Measurements from ENCODE around the gene ELFN2. TPM values are rescaled to one million over a fixed set of nuclear protein-coding genes. Genes with fewer than 3 reads are reported as not detected.

ELFN2 gene
- total RNA-seq, 2 donors from 2014 or later, result 1.6 TPM; not detected in 1

DNA sequence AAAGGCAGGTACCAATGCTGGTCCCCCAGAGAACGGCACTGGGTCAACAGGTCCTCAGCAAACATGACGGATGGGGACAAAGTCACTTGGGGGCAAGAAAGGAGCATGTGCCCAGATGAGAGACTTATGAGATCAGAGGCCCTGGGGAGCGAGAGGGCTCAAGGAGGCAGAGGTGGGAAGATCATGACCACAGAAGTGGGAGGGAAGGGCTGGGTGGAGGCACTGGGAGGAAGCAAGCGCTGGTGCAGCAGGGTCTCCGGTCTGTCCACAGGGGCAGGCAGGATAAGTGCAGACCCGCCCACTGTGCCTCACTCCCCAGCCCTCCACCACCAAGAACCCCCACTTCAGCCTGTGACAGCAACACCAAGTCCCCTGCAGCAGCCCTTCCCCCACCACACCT lies 10.9 kb downstream of the ELFN2 start:
- no peak for TF ChIP-seq POLR2A (IDR thresholded peaks at IDR 0.05)
- TF ChIP-seq, protein P1, sequence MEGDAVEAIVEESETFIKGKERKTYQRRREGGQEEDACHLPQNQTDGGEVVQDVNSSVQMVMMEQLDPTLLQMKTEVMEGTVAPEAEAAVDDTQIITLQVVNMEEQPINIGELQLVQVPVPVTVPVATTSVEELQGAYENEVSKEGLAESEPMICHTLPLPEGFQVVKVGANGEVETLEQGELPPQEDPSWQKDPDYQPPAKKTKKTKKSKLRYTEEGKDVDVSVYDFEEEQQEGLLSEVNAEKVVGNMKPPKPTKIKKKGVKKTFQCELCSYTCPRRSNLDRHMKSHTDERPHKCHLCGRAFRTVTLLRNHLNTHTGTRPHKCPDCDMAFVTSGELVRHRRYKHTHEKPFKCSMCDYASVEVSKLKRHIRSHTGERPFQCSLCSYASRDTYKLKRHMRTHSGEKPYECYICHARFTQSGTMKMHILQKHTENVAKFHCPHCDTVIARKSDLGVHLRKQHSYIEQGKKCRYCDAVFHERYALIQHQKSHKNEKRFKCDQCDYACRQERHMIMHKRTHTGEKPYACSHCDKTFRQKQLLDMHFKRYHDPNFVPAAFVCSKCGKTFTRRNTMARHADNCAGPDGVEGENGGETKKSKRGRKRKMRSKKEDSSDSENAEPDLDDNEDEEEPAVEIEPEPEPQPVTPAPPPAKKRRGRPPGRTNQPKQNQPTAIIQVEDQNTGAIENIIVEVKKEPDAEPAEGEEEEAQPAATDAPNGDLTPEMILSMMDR (IDR thresholded peaks at IDR 0.05), result no peak
- no peak overlapping the region for H3K27ac ChIP-seq
- no peak for ATAC-seq
- WGBS, 2 donors, result 45 to 52% methylated on average over 6 of the region's 6 CpGs
- no peaks in the 10 kb centered on the region for H3K9me3 ChIP-seq
- no peaks in the 10 kb centered on the region for H3K36me3 ChIP-seq (replicated peaks in 1 of 2; ENCODE audit: insufficient read depth in 1 of 2, low read depth in 2 of 2)
- no peak for DNase-seq
- peaks cover 10% of the 10 kb centered on the region for H3K4me1 ChIP-seq
- H3K27me3 ChIP-seq, result peaks cover 0 to 11% of the 10 kb centered on the region in 2 donors
- H3K4me3 ChIP-seq, result no peak overlapping the region
- intact Hi-C loops (cut with DNase I), result no loop called here

DNA sequence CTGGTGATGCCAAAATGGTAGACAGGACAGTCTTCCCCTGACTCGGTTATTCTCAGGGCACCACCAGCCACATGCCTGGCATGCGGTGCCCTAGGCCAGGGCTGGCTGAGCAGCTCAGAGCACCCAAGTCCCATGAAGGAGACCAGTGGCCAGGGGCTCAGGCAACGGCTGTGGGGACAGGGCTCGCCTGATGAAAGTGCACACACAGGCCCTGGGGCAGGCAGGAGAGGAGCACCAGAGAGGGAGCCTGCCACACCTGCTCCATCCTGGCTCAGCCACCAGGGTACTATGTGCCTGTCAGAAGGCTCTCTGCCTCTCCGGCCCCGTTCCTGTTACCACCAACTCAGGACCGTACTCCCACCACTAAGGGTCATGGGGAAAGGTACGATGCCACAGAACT lies 12.1 kb downstream of the ELFN2 start:
- intact Hi-C loops (cut with DNase I), result no loop called here
- DNase-seq, result no peak
- peaks cover 0 to 7% of the 10 kb centered on the region in 2 donors for H3K27me3 ChIP-seq
- no peak for ATAC-seq
- H3K9me3 ChIP-seq, result no peaks in the 10 kb centered on the region
- peaks cover 6% of the 10 kb centered on the region for H3K4me1 ChIP-seq
- no peak overlapping the region for H3K27ac ChIP-seq
- H3K4me3 ChIP-seq, result no peak overlapping the region
- 72 to 81% methylated on average over 5 to 8 of the region's 8 CpGs for WGBS, 2 donors
- H3K36me3 ChIP-seq (replicated peaks in 1 of 2; ENCODE audit: insufficient read depth in 1 of 2, low read depth in 2 of 2), result no peaks in the 10 kb centered on the region
- TF ChIP-seq, protein P1 (IDR thresholded peaks at IDR 0.05), result no peak
- no peak for TF ChIP-seq POLR2A (IDR thresholded peaks at IDR 0.05)

DNA sequence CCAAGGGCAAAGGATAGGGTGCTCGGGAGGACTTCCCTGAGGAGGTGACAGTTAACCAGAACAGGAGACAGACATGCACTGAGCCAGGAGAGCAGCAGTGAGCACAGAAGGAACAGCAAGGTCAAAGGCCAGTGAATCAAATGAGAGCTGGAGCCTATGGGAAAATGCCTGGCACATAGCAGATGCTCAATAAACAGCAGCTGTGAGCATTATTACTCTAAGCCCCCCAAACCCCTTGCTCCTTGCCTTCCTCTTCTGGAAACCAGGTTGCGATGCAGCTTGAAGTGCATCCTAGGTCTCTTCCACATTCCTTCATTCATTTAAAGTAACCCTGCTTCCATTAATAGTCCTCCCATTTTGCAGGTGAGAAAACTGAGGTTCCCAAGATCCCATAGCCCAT lies 13.0 kb downstream of the ELFN2 start:
- TF ChIP-seq, protein P1 (IDR thresholded peaks at IDR 0.05), result no peak
- no peak for TF ChIP-seq POLR2A (IDR thresholded peaks at IDR 0.05)
- Histone ChIP-seq H3K4me1 (no peaks in the 10 kb centered on the region), H3K27ac (no peak overlapping the region), H3K27me3 (peaks cover 0 to 5% of the 10 kb centered on the region in 2 donors), H3K36me3 (replicated peaks in 1 of 2; ENCODE audit: insufficient read depth in 1 of 2, low read depth in 2 of 2) (no peaks in the 10 kb centered on the region), H3K4me3 (no peak overlapping the region), H3K9me3 (no peaks in the 10 kb centered on the region)
- WGBS, 2 donors, result 90% methylated on average over 2 of the region's 2 CpGs
- DNase-seq, result no peak
- ATAC-seq, result no peak
- intact Hi-C loops (cut with DNase I), result no loop called here

DNA sequence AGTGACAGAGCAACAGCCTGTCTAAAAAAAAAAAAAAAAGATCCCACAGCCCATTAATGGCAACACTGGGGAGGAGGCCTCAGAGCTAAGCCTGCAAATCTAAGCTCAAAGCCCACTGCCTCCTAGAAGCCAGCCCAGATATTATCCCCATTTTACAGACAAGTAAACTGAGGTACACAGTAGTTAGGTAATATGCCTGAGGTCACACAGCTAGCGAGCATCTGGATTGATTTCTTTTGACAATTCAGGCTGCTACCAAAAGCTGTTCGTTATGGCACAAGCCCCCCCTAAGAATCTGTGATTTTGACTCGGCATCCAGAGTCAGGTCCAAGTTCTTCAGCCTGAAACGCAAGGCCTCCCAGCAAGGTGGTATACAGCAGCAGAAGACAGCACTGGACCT lies 13.7 kb downstream of the ELFN2 start:
- DNase-seq, result no peak
- Histone ChIP-seq H3K27ac (no peak overlapping the region), H3K4me3 (no peak overlapping the region), H3K36me3 (replicated peaks in 1 of 2; ENCODE audit: insufficient read depth in 1 of 2, low read depth in 2 of 2) (no peaks in the 10 kb centered on the region), H3K4me1 (no peaks in the 10 kb centered on the region), H3K27me3 (no peaks in the 10 kb centered on the region), H3K9me3 (no peaks in the 10 kb centered on the region)
- intact Hi-C loops (cut with DNase I), result no loop called here
- TF ChIP-seq POLR2A (IDR thresholded peaks at IDR 0.05), result no peak
- TF ChIP-seq, protein P1 (IDR thresholded peaks at IDR 0.05), result no peak
- ATAC-seq, result no peak
- WGBS, 2 donors, result 83 to 87% methylated on average over 4 of the region's 4 CpGs

DNA sequence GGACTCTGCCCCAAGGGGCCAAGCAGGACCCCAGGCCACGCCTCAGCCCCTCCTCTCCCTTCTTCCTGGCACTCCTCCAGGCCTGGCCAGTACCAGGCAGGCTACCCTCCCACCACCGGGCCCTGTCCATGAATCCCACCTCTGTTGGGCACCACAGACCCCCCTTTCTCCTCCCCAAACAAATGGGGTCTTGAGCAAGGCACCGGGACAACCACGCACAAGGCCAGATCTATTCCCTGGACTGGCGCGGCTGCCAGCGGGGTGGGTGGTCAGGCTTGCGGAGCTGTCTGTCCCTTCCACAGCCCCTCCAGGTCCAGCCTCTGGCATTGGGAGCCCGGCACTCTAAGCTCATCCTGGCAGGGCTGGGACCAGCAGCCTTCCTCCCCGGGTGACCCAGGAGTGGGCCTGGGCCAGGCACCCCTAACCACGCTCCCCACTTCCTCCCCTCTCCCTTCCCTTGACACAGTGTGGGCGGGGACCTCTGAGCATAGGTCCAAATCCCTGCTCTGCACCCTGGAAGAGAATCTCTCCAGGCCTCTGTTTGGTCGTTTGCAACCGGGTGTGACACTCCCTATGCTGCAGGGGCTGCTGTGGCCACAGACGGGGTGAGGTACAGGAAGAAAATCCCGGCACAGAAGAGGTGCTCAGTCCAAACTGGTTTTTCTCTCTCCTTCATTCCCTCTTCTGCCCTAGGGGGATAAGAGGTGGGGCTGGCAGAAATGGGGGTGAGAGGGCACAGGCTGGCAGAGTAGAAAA lies 14.6 kb downstream of the ELFN2 start:
- H3K36me3 ChIP-seq (replicated peaks in 1 of 2; ENCODE audit: insufficient read depth in 1 of 2, low read depth in 2 of 2), result no peaks in the 10 kb centered on the region
- DNase-seq, result no peak

More for the DNA sequence above, 14.6 kb downstream of the ELFN2 start:
- no peak for ATAC-seq
- no peaks in the 10 kb centered on the region for H3K27me3 ChIP-seq
- no peaks in the 10 kb centered on the region for H3K4me1 ChIP-seq
- intact Hi-C loops (cut with DNase I), result no loop called here
- no peak overlapping the region for H3K4me3 ChIP-seq
- no peak overlapping the region for H3K27ac ChIP-seq
- WGBS, 2 donors, result 67 to 73% methylated on average over 9 to 16 of the region's 16 CpGs
- no peaks in the 10 kb centered on the region for H3K9me3 ChIP-seq
- TF ChIP-seq, protein P1 (IDR thresholded peaks at IDR 0.05), result no peak
- TF ChIP-seq POLR2A (IDR thresholded peaks at IDR 0.05), result no peak
